ENCODE data around the gene DROSHA.

DNA sequence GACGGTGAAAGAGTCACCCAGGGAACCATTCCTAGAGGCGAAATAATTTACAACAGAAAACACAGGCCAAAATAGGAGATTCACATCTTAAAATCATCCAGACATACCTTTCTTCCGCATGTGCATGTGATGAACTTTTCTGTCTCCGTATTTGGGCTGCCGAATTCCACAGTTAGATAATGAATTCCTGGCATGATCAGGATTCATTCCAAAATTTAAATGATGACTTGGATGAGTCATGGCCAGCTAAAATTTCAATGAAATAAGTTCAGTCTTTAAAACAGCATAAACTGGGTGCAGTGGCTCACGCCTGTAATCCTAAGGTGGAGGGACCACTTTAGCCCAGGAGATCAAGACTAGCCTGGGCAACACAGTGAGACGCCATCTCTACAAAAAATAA, 82.7 kb downstream of the DROSHA start:
- TF ChIP-seq EZH2 (IDR thresholded peaks at IDR 0.05; ENCODE audit: borderline replicate concordance), result no peak
- TF ChIP-seq, protein P1, sequence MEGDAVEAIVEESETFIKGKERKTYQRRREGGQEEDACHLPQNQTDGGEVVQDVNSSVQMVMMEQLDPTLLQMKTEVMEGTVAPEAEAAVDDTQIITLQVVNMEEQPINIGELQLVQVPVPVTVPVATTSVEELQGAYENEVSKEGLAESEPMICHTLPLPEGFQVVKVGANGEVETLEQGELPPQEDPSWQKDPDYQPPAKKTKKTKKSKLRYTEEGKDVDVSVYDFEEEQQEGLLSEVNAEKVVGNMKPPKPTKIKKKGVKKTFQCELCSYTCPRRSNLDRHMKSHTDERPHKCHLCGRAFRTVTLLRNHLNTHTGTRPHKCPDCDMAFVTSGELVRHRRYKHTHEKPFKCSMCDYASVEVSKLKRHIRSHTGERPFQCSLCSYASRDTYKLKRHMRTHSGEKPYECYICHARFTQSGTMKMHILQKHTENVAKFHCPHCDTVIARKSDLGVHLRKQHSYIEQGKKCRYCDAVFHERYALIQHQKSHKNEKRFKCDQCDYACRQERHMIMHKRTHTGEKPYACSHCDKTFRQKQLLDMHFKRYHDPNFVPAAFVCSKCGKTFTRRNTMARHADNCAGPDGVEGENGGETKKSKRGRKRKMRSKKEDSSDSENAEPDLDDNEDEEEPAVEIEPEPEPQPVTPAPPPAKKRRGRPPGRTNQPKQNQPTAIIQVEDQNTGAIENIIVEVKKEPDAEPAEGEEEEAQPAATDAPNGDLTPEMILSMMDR (IDR thresholded peaks at IDR 0.05; ENCODE audit: poor library complexity), result no peak

Measured in hepatocyte (in vitro differentiated cells).